Measurements from ENCODE around the gene LSM5.

LSM5 gene

DNA sequence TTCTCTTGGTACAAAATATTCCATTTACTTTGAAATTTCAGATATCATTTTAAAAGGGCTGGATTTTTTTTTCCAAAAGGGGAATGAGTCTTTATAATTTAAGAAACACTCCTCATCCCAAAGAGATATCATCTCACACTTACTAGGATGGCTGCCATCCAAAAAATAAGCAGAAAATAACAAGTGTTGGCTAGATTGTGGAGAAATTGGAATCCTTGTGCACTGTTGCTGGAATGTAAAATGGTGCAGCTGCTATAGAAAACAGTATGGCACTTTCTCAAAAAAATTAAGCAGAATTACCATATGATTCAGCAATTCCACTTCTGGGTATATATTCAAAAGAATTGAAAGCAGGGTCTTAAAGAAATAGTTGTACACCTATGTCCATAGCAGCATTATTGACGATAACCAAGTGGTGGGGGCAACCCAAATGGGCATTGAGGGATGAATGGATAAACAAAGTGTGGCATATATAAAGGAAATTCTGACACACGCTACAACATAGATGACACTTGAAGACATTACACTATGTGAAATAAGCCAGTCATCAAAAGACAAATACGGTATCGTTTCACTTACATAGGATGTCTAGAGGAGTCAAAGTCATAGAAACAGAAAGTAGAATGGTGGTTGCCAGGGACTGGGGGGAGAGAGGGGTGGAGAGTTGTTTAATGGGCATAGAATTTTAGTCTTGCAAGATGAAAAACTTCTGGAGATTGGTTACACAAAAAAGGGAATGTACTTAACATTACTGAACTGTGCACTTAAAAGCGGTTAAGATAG lies 53.8 kb downstream of the LSM5 start:
- H3K4me3 ChIP-seq = no peak overlapping the region
- no peak for DNase-seq
- H3K27me3 ChIP-seq = no peaks in the 10 kb centered on the region
- H3K36me3 ChIP-seq = no peaks in the 10 kb centered on the region
- H3K27ac ChIP-seq = no peak overlapping the region
- H3K4me1 ChIP-seq = no peaks in the 10 kb centered on the region
- intact Hi-C loops (cut with DNase I; ENCODE audit: low total_unique reads) = no loop called here
- TF ChIP-seq, protein P1, sequence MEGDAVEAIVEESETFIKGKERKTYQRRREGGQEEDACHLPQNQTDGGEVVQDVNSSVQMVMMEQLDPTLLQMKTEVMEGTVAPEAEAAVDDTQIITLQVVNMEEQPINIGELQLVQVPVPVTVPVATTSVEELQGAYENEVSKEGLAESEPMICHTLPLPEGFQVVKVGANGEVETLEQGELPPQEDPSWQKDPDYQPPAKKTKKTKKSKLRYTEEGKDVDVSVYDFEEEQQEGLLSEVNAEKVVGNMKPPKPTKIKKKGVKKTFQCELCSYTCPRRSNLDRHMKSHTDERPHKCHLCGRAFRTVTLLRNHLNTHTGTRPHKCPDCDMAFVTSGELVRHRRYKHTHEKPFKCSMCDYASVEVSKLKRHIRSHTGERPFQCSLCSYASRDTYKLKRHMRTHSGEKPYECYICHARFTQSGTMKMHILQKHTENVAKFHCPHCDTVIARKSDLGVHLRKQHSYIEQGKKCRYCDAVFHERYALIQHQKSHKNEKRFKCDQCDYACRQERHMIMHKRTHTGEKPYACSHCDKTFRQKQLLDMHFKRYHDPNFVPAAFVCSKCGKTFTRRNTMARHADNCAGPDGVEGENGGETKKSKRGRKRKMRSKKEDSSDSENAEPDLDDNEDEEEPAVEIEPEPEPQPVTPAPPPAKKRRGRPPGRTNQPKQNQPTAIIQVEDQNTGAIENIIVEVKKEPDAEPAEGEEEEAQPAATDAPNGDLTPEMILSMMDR (IDR thresholded peaks at IDR 0.05) = no peak
- no peaks in the 10 kb centered on the region for H3K9me3 ChIP-seq
